Stimulated activated CD8-positive, alpha-beta memory T cell treated with anti-CD3 and anti-CD28 coated beads, Interleukin-15, amount 100 ng/mL, for 1 hour (primary cell): ENCODE data around the gene CREBL2.

ENCODE experiments used
- DNase-seq: peaks from one replicate; pipeline ENCODE4 v3.0.0-alpha.2; 2020; ENCODE audit warnings: low read depth

The CREBL2 gene

DNA sequence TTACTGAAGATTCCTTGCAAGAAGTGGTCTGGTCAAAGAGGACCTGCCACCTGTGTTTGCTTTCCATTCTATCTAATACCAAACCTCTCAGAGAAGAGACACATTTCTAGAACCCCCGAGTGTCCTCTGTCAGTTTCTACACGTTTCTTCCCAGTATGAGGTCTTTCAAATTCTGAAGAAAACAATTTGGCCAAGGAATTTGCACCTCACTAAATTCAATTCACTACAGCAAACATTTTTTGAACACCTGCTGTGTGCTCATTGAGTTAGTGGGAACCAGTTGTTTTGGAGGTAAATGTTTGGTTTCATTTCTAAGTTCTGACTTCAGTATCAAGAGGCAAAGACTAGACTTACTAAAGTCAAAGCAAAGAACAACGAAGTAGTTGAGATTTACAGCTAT is 64.9 kb downstream of the CREBL2 start:
- DNase-seq, result no peak

GRCh38 chr12:12681061-12681765 is 69.5 kb downstream of the CREBL2 start:
- no peak for DNase-seq

- no peak for DNase-seq
Observed at GRCh38 chr12:12682284-12682683, 70.6 kb downstream of the CREBL2 start.

- no peak for DNase-seq
Observed at GRCh38 chr12:12683136-12683697, 71.5 kb downstream of the CREBL2 start.

DNA sequence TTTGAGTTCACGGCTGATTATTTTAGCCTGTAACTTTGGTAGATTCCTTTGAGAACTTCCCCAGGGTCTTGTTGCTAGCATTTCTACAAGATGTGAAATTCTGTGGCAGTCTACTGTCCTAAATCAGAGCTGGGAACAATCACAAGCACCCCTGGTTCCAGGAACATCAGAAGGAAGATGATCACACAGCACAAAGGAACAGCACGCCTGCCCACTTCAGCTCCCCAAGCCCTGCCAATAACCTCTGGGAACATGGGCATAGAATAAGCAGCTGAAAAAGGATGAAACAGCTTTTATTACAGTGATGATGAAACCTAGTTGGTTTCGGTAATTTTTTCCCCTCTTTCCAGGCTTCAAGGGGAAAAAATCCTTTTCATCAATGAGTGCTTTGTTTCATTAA is 72.0 kb downstream of the CREBL2 start:
- no peak for DNase-seq

- DNase-seq, result no peak
Observed at GRCh38 chr12:12684375-12685106, 72.9 kb downstream of the CREBL2 start.

- DNase-seq, result no peak
Observed at GRCh38 chr12:12685305-12685704, 73.6 kb downstream of the CREBL2 start.

GRCh38 chr12:12686472-12686871 is 74.8 kb downstream of the CREBL2 start:
- no peak for DNase-seq

DNA sequence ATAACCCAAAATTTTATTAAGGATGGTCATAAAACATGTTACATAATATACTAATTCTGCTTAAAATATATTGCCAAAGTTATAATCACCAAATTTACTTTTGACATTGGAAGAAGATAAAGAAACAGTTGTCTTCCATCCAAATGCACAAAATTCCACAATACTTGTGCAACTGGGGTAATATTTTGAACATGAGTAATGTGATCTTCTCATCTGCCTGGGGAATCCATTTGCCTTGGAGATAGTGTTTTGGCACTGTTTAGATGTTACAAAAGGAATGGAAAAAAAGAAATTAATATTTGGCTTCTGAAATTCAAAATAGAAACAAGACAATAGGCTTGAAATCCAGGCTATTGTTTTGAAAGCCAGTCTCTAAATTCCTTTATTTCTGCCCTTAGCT is 75.2 kb downstream of the CREBL2 start:
- no peak for DNase-seq

DNA sequence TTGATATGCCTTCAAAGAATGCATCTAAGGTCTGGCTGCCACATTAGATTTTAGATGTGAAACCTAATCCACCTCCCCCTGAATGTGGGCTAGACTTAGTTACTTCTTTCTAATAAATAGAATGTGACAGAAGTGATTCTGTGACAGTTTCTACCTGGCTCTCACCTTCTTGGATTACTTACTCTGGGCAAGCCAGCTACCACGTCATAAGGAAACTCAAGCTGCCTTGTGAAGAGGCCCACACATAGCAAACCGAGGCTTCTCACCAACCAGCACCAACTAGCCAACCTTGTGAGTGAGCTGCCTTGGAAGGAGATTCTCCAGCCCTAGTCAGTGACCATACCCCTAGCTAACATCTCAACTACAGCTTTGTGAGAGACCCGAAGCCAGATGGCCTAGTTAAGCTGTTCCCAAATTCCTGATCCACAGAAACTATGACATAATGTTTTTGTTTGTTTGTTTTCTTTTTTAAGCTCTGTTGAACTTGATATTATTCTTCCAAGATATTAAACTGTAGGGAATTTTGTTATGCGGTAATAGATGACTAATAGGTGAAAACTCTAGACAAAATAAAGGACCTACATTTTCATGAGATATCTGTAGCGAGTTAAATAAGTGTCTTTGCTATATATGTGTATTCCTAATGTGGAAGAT is 78.1 kb downstream of the CREBL2 start:
- DNase-seq, result no peak

- DNase-seq, result no peak
Observed at GRCh38 chr12:12691549-12691948, 79.9 kb downstream of the CREBL2 start.

- no peak for DNase-seq
Observed at GRCh38 chr12:12693111-12693671, 81.5 kb downstream of the CREBL2 start.
